Measurements from ENCODE around the gene CELF1.

DNA sequence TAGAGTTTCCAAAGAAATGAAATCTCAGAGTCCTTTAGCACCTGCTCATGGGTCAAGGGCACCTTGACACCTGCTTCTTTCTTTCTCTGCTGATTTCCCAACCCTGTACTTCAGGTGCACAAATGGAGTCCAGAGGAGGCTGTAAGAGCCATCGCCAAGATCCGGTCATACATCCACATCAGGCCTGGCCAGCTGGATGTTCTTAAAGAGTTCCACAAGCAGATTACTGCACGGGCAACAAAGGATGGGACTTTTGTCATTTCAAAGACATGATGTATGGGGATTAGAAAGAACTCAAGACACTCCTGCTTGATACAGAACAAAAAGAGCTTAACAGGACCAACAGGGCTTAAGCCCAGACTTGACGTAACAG is 18.4 kb upstream of the CELF1 start:
- TF ChIP-seq POLR2A (IDR thresholded peaks at IDR 0.05; ENCODE audit: low read length) (no peak), GATA1 (IDR thresholded peaks at IDR 0.05; ENCODE audit: low read depth, low read length) (no peak)
